Hematopoietic multipotent progenitor cell treated with erythropoietin and hydrocortisone succinate and interleukin-3 and kit ligand, for 4 days (in vitro differentiated cells): ENCODE data around the gene PAK6.

Experiments used
- DNase-seq: peaks from one replicate; pipeline ENCODE4 v3.0.0-alpha.2; 2015

Gene PAK6

DNA sequence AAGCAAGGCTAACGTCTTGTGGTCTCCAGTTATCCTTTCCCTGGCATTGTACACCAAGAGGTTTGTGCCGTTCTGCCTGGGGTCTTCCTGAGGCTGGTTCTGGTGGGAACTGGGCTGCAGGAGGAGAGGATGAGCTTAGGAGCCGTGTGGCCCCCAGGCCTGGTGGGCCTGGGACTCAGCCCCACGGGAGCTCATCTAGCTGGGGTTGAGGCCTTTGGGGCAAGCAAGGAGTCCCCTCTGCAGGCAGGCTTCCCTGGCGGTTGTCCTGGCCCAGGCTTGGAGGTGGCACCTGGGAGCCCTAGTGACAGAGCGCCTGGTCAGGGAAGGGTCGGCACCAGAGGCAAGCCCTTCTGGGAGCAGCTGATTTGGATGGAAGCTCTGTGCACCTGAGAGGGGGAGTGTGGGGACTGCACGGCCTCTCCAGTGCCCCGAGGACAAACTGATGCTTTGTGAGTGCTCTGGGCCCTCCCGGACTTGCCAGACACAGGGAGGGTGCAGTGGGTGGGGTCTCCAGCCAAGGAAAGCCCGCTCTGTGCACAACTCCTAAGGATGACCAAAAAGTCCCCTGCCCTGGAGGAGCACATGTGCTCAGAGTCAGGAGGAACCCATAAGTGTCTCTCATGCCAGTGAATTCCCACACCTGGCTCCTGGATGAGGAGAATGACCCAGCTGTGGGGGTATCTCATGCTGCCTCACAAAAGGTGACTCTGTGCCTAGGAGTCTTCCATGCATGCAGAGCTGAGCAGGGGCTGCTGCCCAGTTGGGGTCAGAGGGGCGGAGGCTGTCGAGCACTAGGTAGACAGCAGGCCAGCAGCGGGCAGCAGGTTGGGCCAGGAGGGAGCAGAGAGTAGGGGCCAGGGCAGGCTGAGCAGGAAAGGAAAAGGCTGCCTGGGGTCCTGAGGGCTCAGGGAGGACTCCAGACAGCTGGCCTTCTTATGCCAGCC, 2.7 kb downstream of the PAK6 start:
- no peak for DNase-seq

DNA sequence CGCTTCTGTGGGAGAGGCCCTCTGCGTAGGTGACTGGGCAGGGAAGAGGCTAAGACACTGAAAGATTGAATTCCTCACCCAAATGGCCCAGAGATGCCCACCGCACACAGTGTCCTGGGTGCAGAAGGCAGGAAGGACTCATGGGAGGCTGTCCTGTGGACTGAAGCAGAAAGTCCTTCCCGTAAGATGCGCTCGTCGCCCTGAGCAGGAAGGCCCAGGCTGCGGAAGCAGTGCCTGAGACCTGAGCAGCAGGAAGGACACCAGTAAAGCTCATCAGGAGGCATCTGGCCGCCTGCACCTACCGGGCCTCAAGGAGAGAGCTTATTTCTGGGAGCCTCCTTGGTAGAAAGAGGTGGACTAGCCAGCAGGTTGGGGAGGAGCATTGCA, 3.3 kb downstream of the PAK6 start:
- no peak for DNase-seq

DNA sequence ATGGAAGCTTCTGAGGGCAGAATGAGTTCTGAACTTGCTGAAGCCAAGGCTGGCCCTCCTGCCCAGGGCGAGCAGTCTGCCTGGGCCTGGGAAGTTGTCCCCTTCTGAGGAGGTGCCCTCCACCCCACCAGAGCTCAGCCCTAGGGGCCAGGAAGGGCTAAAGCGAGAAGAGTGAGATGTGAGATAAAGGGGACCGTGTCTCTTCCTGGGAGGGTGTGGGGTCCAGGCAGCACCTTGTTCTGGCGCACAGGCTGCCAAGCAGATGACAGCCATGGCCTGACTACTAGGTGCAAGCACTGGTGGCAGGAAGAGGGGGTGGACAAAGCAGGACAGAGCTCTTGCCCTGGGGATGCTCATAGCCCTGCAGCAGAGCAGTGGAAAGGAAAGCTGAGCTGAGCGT, 3.7 kb downstream of the PAK6 start:
- DNase-seq, result no peak

- DNase-seq, result peak; percentile 86
These were observed 4.4 kb downstream of the PAK6 start for GRCh38 chr15:40243126-40243810.

- no peak for DNase-seq
These were observed 6.2 kb downstream of the PAK6 start for GRCh38 chr15:40244961-40245523.

GRCh38 chr15:40245666-40246450, 7.0 kb downstream of the PAK6 start:
- DNase-seq, result no peak

DNA sequence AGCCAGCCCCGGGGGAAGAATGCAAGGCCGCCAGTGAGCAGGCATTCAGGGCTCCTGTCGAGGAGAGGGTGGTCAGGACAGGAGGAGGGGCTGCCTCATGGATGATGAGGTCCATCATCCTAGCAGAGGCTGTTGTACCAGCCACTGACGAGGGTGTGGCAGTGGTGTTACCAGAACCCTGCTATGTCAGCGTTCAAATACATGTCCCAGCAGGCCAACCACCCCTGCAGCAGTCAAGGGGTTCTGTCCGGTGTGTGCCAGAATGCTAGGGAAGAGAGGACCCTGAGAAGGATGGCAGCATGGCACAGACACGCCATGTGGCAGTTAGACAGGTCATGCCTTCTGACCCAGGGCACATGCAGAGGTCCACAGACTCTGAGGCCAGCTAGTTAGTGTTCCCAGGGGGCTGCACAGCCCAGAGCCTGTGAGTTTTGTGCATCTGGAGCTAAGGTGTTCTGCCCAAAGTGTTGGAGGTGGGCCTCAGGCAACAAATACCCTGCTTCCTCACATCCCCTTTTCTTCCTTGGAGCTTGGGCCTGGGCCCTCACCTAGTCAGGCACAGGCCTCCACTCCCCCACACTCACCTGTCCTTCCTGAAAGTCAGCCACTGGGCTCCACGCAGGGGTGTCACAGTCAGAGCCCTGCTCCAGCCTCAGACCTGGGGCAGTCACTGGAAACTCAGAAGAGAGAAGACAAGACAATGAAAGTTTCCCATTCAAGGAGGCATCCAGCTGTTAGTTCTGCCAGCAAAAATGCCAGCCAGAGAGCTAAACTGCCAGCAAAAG, 7.8 kb downstream of the PAK6 start:
- no peak for DNase-seq

GRCh38 chr15:40247406-40247971, 8.6 kb downstream of the PAK6 start:
- DNase-seq, result peak; percentile 62

- DNase-seq, result no peak
These were observed 9.3 kb downstream of the PAK6 start for GRCh38 chr15:40248006-40248783.

DNA sequence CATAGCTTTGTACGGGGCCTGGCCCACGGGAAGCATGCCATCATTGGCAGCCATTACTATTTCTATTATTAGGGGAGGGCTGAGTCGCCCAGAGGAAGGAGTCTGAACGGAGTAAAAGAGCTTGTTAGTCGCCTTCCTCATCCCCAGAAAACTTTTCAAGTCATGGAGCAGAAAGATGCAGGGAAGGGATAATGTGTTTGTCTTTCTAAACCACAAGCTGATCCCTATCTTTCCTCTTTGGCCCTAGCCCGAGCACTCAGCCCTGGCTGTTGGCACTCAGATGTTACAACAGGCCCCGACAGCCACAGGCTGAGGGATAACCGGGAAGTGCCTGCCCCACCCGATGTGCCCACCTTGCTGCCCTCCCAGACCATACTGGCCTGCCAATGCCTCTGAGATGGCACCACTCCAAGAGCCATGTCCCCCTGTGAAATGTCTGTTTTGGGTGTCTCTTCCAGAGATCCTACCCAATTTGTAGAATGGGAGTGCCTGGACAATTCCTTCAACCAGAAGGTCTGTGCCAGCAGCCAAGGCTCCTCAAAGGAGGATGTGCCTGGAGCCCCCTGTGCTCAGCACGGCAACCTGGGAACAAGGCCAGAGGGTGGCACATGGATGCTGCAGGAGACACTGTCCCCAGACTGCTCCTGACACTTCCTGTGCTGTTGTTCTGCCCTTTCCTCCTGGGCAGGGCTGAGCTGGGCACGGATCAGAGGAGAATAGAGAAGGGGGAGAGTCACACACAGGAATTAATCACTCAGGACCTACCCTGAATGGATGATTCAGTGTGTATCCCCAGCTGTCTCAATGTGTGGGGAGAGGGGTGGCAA, 10.8 kb downstream of the PAK6 start:
- no peak for DNase-seq

DNA sequence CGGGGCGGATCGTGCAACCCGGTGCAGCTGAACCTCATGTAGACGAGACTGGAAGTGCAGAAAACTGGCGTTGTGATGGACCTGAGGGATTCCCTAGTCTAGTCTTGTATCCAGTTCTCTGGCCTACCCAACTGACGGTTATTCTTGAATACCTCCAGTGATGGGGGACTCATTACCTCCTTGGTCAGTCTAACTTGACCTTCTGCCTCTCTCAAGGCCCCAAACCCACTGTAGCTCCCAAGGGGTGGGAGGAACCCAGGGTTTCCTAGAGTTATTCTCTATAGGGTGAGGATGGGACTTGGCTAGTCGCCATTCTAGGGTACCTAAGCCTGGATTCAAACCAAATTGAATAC, 11.4 kb downstream of the PAK6 start:
- DNase-seq, result no peak

DNA sequence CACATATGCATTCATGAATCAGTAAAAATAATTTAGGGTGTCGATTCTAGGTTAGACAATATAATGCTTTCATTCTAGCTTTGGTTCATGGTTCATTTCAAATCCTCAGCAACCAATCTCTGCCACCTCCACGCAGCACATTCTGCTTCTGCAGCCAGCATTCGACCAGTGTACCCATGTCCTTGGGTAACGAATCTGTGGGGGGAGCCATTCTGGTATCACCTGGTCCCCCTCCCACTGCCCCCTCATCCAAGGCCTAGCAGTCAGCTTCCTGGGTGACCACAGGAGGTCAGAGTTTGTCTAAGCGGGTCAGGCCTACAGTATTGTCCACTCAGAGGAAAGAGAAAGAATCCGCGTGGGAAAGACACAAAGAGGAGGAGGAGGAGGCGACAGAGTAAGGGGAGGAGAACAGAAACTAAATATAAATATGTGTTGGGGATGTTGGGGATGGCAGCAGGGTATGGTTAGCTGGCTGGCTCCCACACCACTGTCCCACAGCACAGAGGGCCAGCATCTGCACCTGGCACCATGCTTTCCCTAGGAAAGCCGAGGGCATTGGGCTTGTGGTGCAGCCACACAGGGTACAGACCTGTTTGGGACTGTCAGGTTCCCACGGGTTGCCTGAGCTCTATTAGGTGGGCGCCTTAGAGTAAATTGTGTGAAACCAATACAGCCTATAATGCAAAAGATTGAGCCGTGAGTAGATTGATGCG, 12.1 kb downstream of the PAK6 start:
- no peak for DNase-seq

GRCh38 chr15:40251486-40252140, 12.8 kb downstream of the PAK6 start:
- no peak for DNase-seq

GRCh38 chr15:40252141-40252437, 13.2 kb downstream of the PAK6 start:
- DNase-seq, result no peak

DNA sequence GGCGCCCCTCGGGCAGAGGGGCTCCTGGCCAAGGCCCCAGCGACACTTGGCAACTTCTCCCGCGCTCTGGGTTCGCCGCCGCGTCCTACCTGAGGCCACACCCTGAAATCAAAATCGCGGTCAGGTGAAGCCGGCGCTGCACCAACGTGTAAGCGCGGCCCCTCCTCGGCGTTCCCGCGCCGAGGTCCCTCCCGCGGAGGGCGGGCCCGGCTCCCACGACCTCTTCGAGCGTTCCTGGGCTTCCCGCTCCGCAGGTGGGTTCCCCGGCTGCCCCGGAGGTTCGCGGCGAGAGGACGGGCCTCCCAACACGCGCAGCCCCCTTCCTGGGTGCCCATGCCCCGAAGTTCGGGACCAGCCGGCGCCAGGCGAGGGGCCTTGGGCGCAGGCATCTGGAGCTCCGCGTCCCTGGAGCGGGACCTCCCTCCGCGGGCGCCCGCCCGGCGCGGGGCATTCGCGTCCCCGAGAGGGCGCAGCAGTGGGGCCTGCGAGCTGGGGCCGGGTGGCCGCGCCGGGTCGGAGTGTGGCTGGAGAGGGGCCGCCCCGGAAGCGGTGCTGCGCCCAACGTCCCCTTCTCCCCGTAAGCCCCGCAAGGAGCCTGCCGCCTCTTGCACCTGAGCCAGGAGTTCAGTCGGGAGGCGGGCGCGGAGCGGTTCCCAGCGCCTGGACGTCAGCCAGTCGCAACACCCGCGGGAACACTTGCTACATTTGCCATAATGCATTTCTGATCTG, 13.7 kb downstream of the PAK6 start:
- peak; percentile 48 for DNase-seq

GRCh38 chr15:40253167-40253790, 14.4 kb downstream of the PAK6 start:
- DNase-seq, result no peak

GRCh38 chr15:40254452-40254851, 15.6 kb downstream of the PAK6 start:
- DNase-seq, result no peak

DNA sequence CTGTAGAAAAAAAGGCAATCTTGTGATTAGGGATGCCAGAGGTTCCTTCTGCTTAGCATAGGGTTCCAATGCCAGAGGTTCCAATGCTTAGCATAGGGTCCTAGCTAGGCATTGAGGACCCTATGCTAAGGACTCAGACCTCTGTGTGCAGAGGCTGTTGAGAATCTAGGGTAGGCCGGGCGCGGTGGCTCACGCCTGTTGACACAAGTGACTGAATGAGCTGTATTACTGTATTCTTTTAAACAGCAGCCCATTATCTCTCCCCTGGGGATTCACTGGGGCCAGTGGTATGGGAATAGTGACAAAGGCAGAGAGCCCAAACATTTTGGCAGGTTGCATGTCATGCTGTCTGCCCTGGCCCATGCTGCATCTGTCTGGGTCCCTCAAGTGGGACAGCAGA, 16.2 kb downstream of the PAK6 start:
- no peak for DNase-seq
